Medulla oblongata (tissue), 1 donor: ENCODE data around the gene TULP4.
"Not testable (repeated sequence)": the region's sequence is repeated elsewhere in the genome, so short reads cannot be mapped to it uniquely, and the experiment has no call there.

Experiments
- DNase-seq: peaks from one replicate; pipeline ENCODE4 v3.0.0-alpha.2; 2015; ENCODE audit errors: extremely low spot score

The TULP4 gene

GRCh38 chr6:158327211-158327610, 14.9 kb downstream of the TULP4 start:
- DNase-seq, result no peak

GRCh38 chr6:158328952-158329351, 16.7 kb downstream of the TULP4 start:
- DNase-seq, result no peak

- DNase-seq, result no peak
These were observed 17.3 kb downstream of the TULP4 start for GRCh38 chr6:158329531-158329930.

- DNase-seq, result no peak
These were observed 17.8 kb downstream of the TULP4 start for GRCh38 chr6:158330016-158330415.

- DNase-seq, result no peak
These were observed 20.0 kb downstream of the TULP4 start for GRCh38 chr6:158332237-158332636.

GRCh38 chr6:158333094-158333493, 20.8 kb downstream of the TULP4 start:
- DNase-seq, result no peak

GRCh38 chr6:158334534-158334933, 22.3 kb downstream of the TULP4 start:
- no peak for DNase-seq

- DNase-seq, result no peak
These were observed 25.1 kb downstream of the TULP4 start for GRCh38 chr6:158337332-158337731.

GRCh38 chr6:158338311-158339112, 26.2 kb downstream of the TULP4 start:
- no peak for DNase-seq

GRCh38 chr6:158339197-158339596, 26.9 kb downstream of the TULP4 start:
- DNase-seq, result not testable (repeated sequence)

- DNase-seq, result no peak
These were observed 28.0 kb downstream of the TULP4 start for GRCh38 chr6:158340252-158340651.

GRCh38 chr6:158344534-158344933, 32.3 kb downstream of the TULP4 start:
- no peak for DNase-seq

GRCh38 chr6:158345444-158345843, 33.2 kb downstream of the TULP4 start:
- DNase-seq, result not testable (repeated sequence)

- DNase-seq, result no peak
These were observed 35.1 kb downstream of the TULP4 start for GRCh38 chr6:158347335-158347734.

- not testable (repeated sequence) for DNase-seq
These were observed 36.7 kb downstream of the TULP4 start for GRCh38 chr6:158348737-158349504.

- DNase-seq, result not testable (repeated sequence)
These were observed 37.4 kb downstream of the TULP4 start for GRCh38 chr6:158349505-158350275.

- DNase-seq, result not testable (repeated sequence)
These were observed 38.5 kb downstream of the TULP4 start for GRCh38 chr6:158350731-158351130.

- no peak for DNase-seq
These were observed 41.9 kb downstream of the TULP4 start for GRCh38 chr6:158353883-158354877.

- DNase-seq, result no peak
These were observed 44.6 kb downstream of the TULP4 start for GRCh38 chr6:158356586-158357546.
